ENCODE results near the gene MAP7D1.

- TF ChIP-seq, protein P1, sequence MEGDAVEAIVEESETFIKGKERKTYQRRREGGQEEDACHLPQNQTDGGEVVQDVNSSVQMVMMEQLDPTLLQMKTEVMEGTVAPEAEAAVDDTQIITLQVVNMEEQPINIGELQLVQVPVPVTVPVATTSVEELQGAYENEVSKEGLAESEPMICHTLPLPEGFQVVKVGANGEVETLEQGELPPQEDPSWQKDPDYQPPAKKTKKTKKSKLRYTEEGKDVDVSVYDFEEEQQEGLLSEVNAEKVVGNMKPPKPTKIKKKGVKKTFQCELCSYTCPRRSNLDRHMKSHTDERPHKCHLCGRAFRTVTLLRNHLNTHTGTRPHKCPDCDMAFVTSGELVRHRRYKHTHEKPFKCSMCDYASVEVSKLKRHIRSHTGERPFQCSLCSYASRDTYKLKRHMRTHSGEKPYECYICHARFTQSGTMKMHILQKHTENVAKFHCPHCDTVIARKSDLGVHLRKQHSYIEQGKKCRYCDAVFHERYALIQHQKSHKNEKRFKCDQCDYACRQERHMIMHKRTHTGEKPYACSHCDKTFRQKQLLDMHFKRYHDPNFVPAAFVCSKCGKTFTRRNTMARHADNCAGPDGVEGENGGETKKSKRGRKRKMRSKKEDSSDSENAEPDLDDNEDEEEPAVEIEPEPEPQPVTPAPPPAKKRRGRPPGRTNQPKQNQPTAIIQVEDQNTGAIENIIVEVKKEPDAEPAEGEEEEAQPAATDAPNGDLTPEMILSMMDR (IDR thresholded peaks at IDR 0.05; ENCODE audit: insufficient read depth, low read length, poor library complexity, severe bottlenecking): no peak
- no peak for TF ChIP-seq EZH2phosphoT487 (conservative IDR thresholded peaks at IDR 0.05; ENCODE audit: low read length)
Measured at GRCh38 chr1:36212782-36213181, 56.8 kb downstream of the MAP7D1 start.

Measured in SU-DHL-6 (cell line).